Measurements from ENCODE around the gene NAA10.

NAA10 gene

GRCh38 chrX:153901753-153902140 is 33.1 kb downstream of the NAA10 start:
- no peak for TF ChIP-seq CTCF (conservative IDR thresholded peaks at IDR 0.05; ENCODE audit: low read length)
- no peak for DNase-seq (ENCODE audit: low read depth)
- no peak overlapping the region for H3K4me3 ChIP-seq (ENCODE audit: low read length)

- peak; percentile 85 for DNase-seq (ENCODE audit: low read depth)
- no peak; the same call in 1 of the 2 replicates for TF ChIP-seq CTCF (conservative IDR thresholded peaks at IDR 0.05; ENCODE audit: low read length)
- no peak overlapping the region for H3K4me3 ChIP-seq (ENCODE audit: low read length)
Measured at GRCh38 chrX:153900831-153901752, 33.7 kb downstream of the NAA10 start.

- TF ChIP-seq CTCF (conservative IDR thresholded peaks at IDR 0.05; ENCODE audit: low read length), result no peak
- no peak for DNase-seq (ENCODE audit: low read depth)
- H3K4me3 ChIP-seq (ENCODE audit: low read length), result no peak overlapping the region
Measured at GRCh38 chrX:153897899-153898298, 36.9 kb downstream of the NAA10 start.

GRCh38 chrX:153889123-153889522 is 45.7 kb downstream of the NAA10 start:
- H3K4me3 ChIP-seq (ENCODE audit: low read length), result no peak overlapping the region
- DNase-seq (ENCODE audit: low read depth), result no peak
- no peak for TF ChIP-seq CTCF (conservative IDR thresholded peaks at IDR 0.05; ENCODE audit: low read length)

GRCh38 chrX:153888344-153888743 is 46.5 kb downstream of the NAA10 start:
- H3K4me3 ChIP-seq (ENCODE audit: low read length), result no peak overlapping the region
- DNase-seq (ENCODE audit: low read depth), result no peak
- no peak for TF ChIP-seq CTCF (conservative IDR thresholded peaks at IDR 0.05; ENCODE audit: low read length)

- TF ChIP-seq CTCF (conservative IDR thresholded peaks at IDR 0.05; ENCODE audit: low read length), result no peak
- no peak for DNase-seq (ENCODE audit: low read depth)
- no peak overlapping the region for H3K4me3 ChIP-seq (ENCODE audit: low read length)
Measured at GRCh38 chrX:153887385-153887784, 47.5 kb downstream of the NAA10 start.

GRCh38 chrX:153886915-153887314 is 47.9 kb downstream of the NAA10 start:
- TF ChIP-seq CTCF (conservative IDR thresholded peaks at IDR 0.05; ENCODE audit: low read length), result no peak
- no peak overlapping the region for H3K4me3 ChIP-seq (ENCODE audit: low read length)
- no peak for DNase-seq (ENCODE audit: low read depth)

Measured in AG10803 (cell line).